HepG2 (cell line): ENCODE data around the gene HOXA7. TPM values are rescaled to one million over a fixed set of nuclear protein-coding genes. Genes with fewer than 3 reads are reported as not detected.

Source experiments
- ATAC-seq: fragments of 200-7000 bp; cut with Tn5 transposase; 3 replicates; pipeline ENCODE4 v1.9.1; 2020; ENCODE audit warnings: mild to moderate bottlenecking, moderate library complexity
- BruUV-seq: library from RNA; stranded (reverse); fragments of 400-500 nt; replicated peaks from 2 replicates; lab custom pipeline; 2021; lab: Mats Ljungman, UMichigan
- CTCF ChIA-PET: fragments of 300-600 bp; formaldehyde crosslinking; extraction: SDS; loops from one replicate; lab custom pipeline; 2021; ENCODE audit warnings: low total read pairs, inconsistent platforms, low intra/inter-chr PET ratio; lab: Yijun Ruan, JAX
- POLR2A ChIA-PET: fragments of 350-600 bp; sonication (Branson Sonifier 250); formaldehyde crosslinking; loops from one replicate; lab custom pipeline; 2020; ENCODE audit warnings: antibody characterized with exemption, inconsistent platforms; lab: Yijun Ruan, JAX
- DNase-seq: peaks from one replicate; pipeline ENCODE4 v3.0.0-alpha.2; 2015; ENCODE audit warnings: low spot score
- FAIRE-seq: peaks from 3 replicates; lab custom pipeline; 2011; peaks lifted over from hg19 to GRCh38; lab: Jason Lieb, UNC
- H2AFZ ChIP-seq: one replicate; pipeline ENCODE4 v1.6.1; 2011; ENCODE audit warnings: low read length, inconsistent platforms
- H3K27ac ChIP-seq: fragments of 300-600 bp; 3 replicates; pipeline ENCODE4 v1.8.0; 2011; ENCODE audit warnings: mixed run types, mild to moderate bottlenecking, mixed read lengths, low read length, inconsistent platforms; ENCODE audit not compliant: insufficient read depth; ENCODE audit errors: extremely low read length
- H3K27me3 ChIP-seq, 2 experiments: fragments of 200-600 bp in 1 of 2; 2 replicates in 1 of 2; 3 replicates in 1 of 2; pipeline versions ENCODE4 v1.6.0 to v1.8.0; 2011; ENCODE audit warnings: low read length in 2 of 2, mild to moderate bottlenecking in 2 of 2, moderate library complexity in 2 of 2, inconsistent platforms in 1 of 2; ENCODE audit not compliant: insufficient read depth in 2 of 2, control insufficient read depth in 1 of 2
- H3K36me3 ChIP-seq, 2 experiments: fragments of 200-600 bp in 1 of 2; replicated peaks in 1 of 2; 2 replicates in 1 of 2; 3 replicates in 1 of 2; pipeline versions ENCODE4 v1.5.1 to v1.8.0; 2011; ENCODE audit warnings: low read length in 2 of 2, inconsistent platforms in 1 of 2; ENCODE audit not compliant: insufficient read depth in 2 of 2, control insufficient read depth in 1 of 2
- H3K4me1 ChIP-seq: 2 replicates; pipeline ENCODE4 v1.5.1; 2012; ENCODE audit warnings: low read length, inconsistent platforms; ENCODE audit not compliant: insufficient read depth
- H3K4me2 ChIP-seq: 2 replicates; pipeline ENCODE4 v1.6.0; 2011; ENCODE audit warnings: low read depth, low read length, inconsistent platforms
- H3K4me3 ChIP-seq, 3 experiments: fragments of 200-600 bp in 1 of 3; sonication (generic), shearing (Covaris generic) in 1 of 3; replicated peaks in 1 of 3; 2 replicates each; pipeline ENCODE4 v1.5.1; 2011 to 2016; ENCODE audit warnings: low read length in 3 of 3, inconsistent platforms in 2 of 3, low read depth in 2 of 3, mild to moderate bottlenecking in 2 of 3, control low read depth in 1 of 3, mixed read lengths in 1 of 3; ENCODE audit not compliant: insufficient read depth in 1 of 3
- H3K79me2 ChIP-seq: one replicate; pipeline ENCODE4 v1.6.1; 2011; ENCODE audit warnings: low read length, inconsistent platforms; ENCODE audit not compliant: insufficient read depth
- H3K9ac ChIP-seq: 2 replicates; pipeline ENCODE4 v1.6.0; 2011; ENCODE audit warnings: mild to moderate bottlenecking, low read depth, low read length, inconsistent platforms; ENCODE audit not compliant: insufficient read depth
- H3K9me3 ChIP-seq: 2 replicates; pipeline ENCODE4 v1.5.1; 2012; ENCODE audit warnings: mild to moderate bottlenecking, low read length
- H4K20me1 ChIP-seq: 2 replicates; pipeline ENCODE4 v1.6.0; 2011; ENCODE audit warnings: inconsistent platforms, mild to moderate bottlenecking, low read length, moderate library complexity; ENCODE audit not compliant: insufficient read depth
- MTERF4 ChIP-seq: sonication (generic); formaldehyde crosslinking; IDR thresholded peaks from 2 replicates; pipeline ENCODE4 v1.8.0; 2023; ENCODE audit warnings: mild to moderate bottlenecking, missing genetic modification reagents
- RAD51 ChIP-seq: fragments of 450-650 bp; IDR thresholded peaks from 2 replicates; pipeline ENCODE4 v1.6.1; 2016; ENCODE audit warnings: borderline replicate concordance
- SALL1 ChIP-seq: sonication (generic); formaldehyde crosslinking; IDR thresholded peaks from 2 replicates; pipeline ENCODE4 v1.8.0; 2022; ENCODE audit warnings: mild to moderate bottlenecking, missing genetic modification reagents
- TEAD3 ChIP-seq: optimal IDR thresholded peaks from 2 replicates; pipeline ENCODE3; 2016; ENCODE audit warnings: borderline replicate concordance
- TFAP4 ChIP-seq: sonication (generic); IDR thresholded peaks from 2 replicates; pipeline ENCODE4 v1.6.1; 2016; ENCODE audit warnings: low read depth, borderline replicate concordance
- TOPORS ChIP-seq: sonication (generic); formaldehyde crosslinking; IDR thresholded peaks from 2 replicates; pipeline ENCODE4 v1.8.0; 2023; ENCODE audit warnings: mild to moderate bottlenecking, missing genetic modification reagents
- TRAFD1 ChIP-seq: sonication (generic); formaldehyde crosslinking; IDR thresholded peaks from 2 replicates; pipeline ENCODE4 v1.5.1; 2020; ENCODE audit warnings: missing genetic modification reagents, mild to moderate bottlenecking, borderline replicate concordance
- ZNF562 ChIP-seq: sonication (generic); formaldehyde crosslinking; IDR thresholded peaks from 2 replicates; pipeline ENCODE4 v1.8.0; 2022; ENCODE audit warnings: missing genetic modification reagents, borderline replicate concordance
- ZNF672 ChIP-seq: sonication (generic); formaldehyde crosslinking; IDR thresholded peaks from 2 replicates; pipeline ENCODE4 v1.8.1; 2022; ENCODE audit warnings: missing genetic modification reagents
- ZNF703 ChIP-seq: sonication (generic); formaldehyde crosslinking; IDR thresholded peaks from 2 replicates; pipeline ENCODE4 v1.5.1; 2020; ENCODE audit warnings: missing genetic modification reagents, mild to moderate bottlenecking, moderate library complexity, borderline replicate concordance
- WGBS: methylation state at CpG from one replicate; pipeline ENCODE4 v1.1.6; 2017; ENCODE audit warnings: low lambda C conversion rate; 5-methylcytosine and 5-hydroxymethylcytosine counted together
- in situ Hi-C: cut with HindIII; loops from 2 replicates; pipeline ENCODE4 v1.10.0; 2017; ENCODE audit warnings: low pct_unique_long_range_greater_than_20kb; ENCODE audit not compliant: extremely low pct_ligation_motif_present
- intact Hi-C: fragments of 100-400 bp; cut with micrococcal nuclease; formaldehyde crosslinking; loops from one replicate; pipeline ENCODE4 v1.10.0; 2022; ENCODE audit not compliant: unreplicated experiment
- polyA plus RNA-seq, 8 experiments: library from polyadenylated mRNA; depleted of rRNA in 3 of 8; stranded (reverse) in 7 of 8; unstranded in 1 of 8; fragments of >200 nt; fragmentation: Illumina TruSeq in 4 of 8; extraction: Trizol in 4 of 8; gene quantifications; 2 replicates each; pipeline versions ENCODE4 v1.2.1 to v1.2.3, GENCODE V29; 2011 to 2016; ENCODE audit warnings: low read depth in 4 of 8, missing spikeins in 1 of 8, mixed read lengths in 1 of 8; ENCODE audit not compliant: insufficient read depth in 1 of 8
- total RNA-seq, 5 experiments: library from RNA; depleted of rRNA; stranded (reverse); fragments of >200 nt; fragmentation: Illumina TruSeq; extraction: Trizol; gene quantifications; 2 replicates each; pipeline ENCODE4 v1.2.3, GENCODE V29; 2016; ENCODE audit warnings: low read depth in 1 of 5

The HOXA7 gene
- total and polyA plus RNA-seq, 2 of the 13 experiments (the other 11 are each of a cell fraction or from before 2014, with no cell fraction given), result 0.05 TPM; not detected in 1

GRCh38 chr7:27189295-27189996 lies 33.0 kb upstream of the HOXA7 start:
- Histone ChIP-seq H3K27ac (no peak overlapping the region), H3K4me3 (peak overlapping the region in 1 of 3 experiments; percentile 18; a peak in 1 of 6 replicates)

More at GRCh38 chr7:27189295-27189996, 33.0 kb upstream of the HOXA7 start:
- Histone ChIP-seq H3K79me2 (no peaks in the 10 kb centered on the region), H2AFZ (no peak overlapping the region), H3K9ac (no peak overlapping the region), H3K9me3 (no peaks in the 10 kb centered on the region), H3K27me3 (peaks cover 27 to 92% of the 10 kb centered on the region in 2 experiments), H4K20me1 (peaks cover 6% of the 10 kb centered on the region; the same call in 1 of the 2 replicates), H3K4me2 (no peak overlapping the region), H3K4me1 (peaks cover 21% of the 10 kb centered on the region; the same call in 1 of the 2 replicates), H3K36me3 (no peaks in the 10 kb centered on the region)
- CTCF ChIA-PET, result no interaction called here
- FAIRE-seq, result no peak
- POLR2A ChIA-PET, result no interaction called here
- TF ChIP-seq TEAD3 (CRISPR knock-in tag), result no peak
- no peak for TF ChIP-seq ZNF703 (CRISPR knock-in tag)
- no peak for TF ChIP-seq RAD51
- TF ChIP-seq SALL1, result no peak
- TF ChIP-seq ZNF672 (CRISPR knock-in tag), result no peak
- TF ChIP-seq TRAFD1, result no peak
- no peak for TF ChIP-seq TFAP4
- TF ChIP-seq TOPORS (CRISPR knock-in tag), result no peak
- TF ChIP-seq ZNF562 (CRISPR knock-in tag), result no peak
- TF ChIP-seq MTERF4, result no peak
- intact Hi-C loops, result no loop called here
- BruUV-seq, result no TSS peak
- no peak for DNase-seq
- in situ Hi-C loops, result no loop called here
- ATAC-seq, result no peak
- 33% methylated on average over 14 of the region's 22 CpGs for WGBS
